Ascending aorta (tissue), 2 donors: ENCODE results near the gene TMEM97. TPM values are rescaled to one million over a fixed set of nuclear protein-coding genes. Genes with fewer than 3 reads are reported as not detected.

Experiments
- DNase-seq, 2 donors: peaks; one replicate each; pipeline ENCODE4 v3.0.0-alpha.2; 2019; ENCODE audit warnings: low spot score in 2 of 2
- H3K27ac ChIP-seq, 2 donors: fragments of 200-600 bp; sonication (generic); one replicate each; pipeline ENCODE4 v1.5.1; 2016 to 2017; ENCODE audit warnings: mild to moderate bottlenecking in 1 of 2
- H3K27me3 ChIP-seq: fragments of 200-600 bp; sonication (generic); one replicate; pipeline ENCODE4 v1.5.1; 2017
- H3K36me3 ChIP-seq, 2 donors: fragments of 200-600 bp; sonication (generic); one replicate each; pipeline ENCODE4 v1.5.1; 2016
- H3K4me1 ChIP-seq, 2 donors: fragments of 200-600 bp; sonication (generic); one replicate each; pipeline ENCODE4 v1.5.1; 2016 to 2017; ENCODE audit warnings: mild to moderate bottlenecking in 1 of 2
- H3K4me3 ChIP-seq, 2 donors: fragments of 200-600 bp; sonication (generic); one replicate each; pipeline ENCODE4 v1.5.1; 2016 to 2017; ENCODE audit warnings: mild to moderate bottlenecking in 1 of 2
- H3K9me3 ChIP-seq, 2 donors: fragments of 200-600 bp; sonication (generic); one replicate each; pipeline ENCODE4 v1.5.1; 2016
- CTCF ChIP-seq, 3 experiments: fragments of 200-600 bp in 2 of 3; fragments of 450-650 bp in 1 of 3; sonication (generic) in 2 of 3; IDR thresholded peaks; one replicate each; pipeline ENCODE4 v1.5.1; 2016 to 2019; ENCODE audit warnings: antibody characterized with exemption in 3 of 3, mild to moderate bottlenecking in 1 of 3, moderate library complexity in 1 of 3
- intact Hi-C: fragments of 100-400 bp; cut with DNase I; formaldehyde crosslinking; loops from one replicate; pipeline ENCODE4 v1.15.1; 2023
- total RNA-seq: library from RNA; depleted of rRNA; stranded (reverse); fragments of >200 nt; gene quantifications from one replicate; pipeline ENCODE4 v1.1.0, GENCODE V29; 2016

The TMEM97 gene
- total RNA-seq, 1 donor from 2014 or later, result not detected

GRCh38 chr17:28372203-28372944, 53.4 kb downstream of the TMEM97 start:
- no peak for TF ChIP-seq CTCF (IDR thresholded peaks at IDR 0.05)
- Histone ChIP-seq H3K36me3 (no peaks in the 10 kb centered on the region), H3K27me3 (no peaks in the 10 kb centered on the region), H3K4me3 (peak overlapping the region; percentile 70 to 77), H3K9me3 (no peaks in the 10 kb centered on the region), H3K27ac (peak overlapping the region; percentile 75 to 86), H3K4me1 (peaks cover 12% of the 10 kb centered on the region in 2 donors)
- DNase-seq, result no peak
- intact Hi-C loops, result no loop called here

- Histone ChIP-seq H3K4me3 (peak overlapping the region; percentile 70 to 77), H3K27me3 (no peaks in the 10 kb centered on the region), H3K36me3 (no peaks in the 10 kb centered on the region), H3K9me3 (no peaks in the 10 kb centered on the region), H3K27ac (no peak overlapping the region), H3K4me1 (peaks cover 12% of the 10 kb centered on the region in 2 donors)
- intact Hi-C loops, result no loop called here
- TF ChIP-seq CTCF (IDR thresholded peaks at IDR 0.05), result no peak
- DNase-seq, result no peak
Observed at GRCh38 chr17:28372945-28373274, 53.9 kb downstream of the TMEM97 start.

Other genes with a start within 250 kb of the TMEM97 start
- 13.6 TPM for gene IFT20, start 16.3 kb downstream of the TMEM97 start, total RNA-seq
- 66.4 TPM for gene TNFAIP1, start 16.6 kb downstream of the TMEM97 start, total RNA-seq
- 82.2 TPM for gene POLDIP2, start 38.3 kb downstream of the TMEM97 start, total RNA-seq
- gene SEBOX, start 46.0 kb downstream of the TMEM97 start, total RNA-seq, result not detected
- gene VTN, start 51.1 kb downstream of the TMEM97 start, total RNA-seq, result 7.5 TPM
- 121 TPM for gene SARM1, start 52.5 kb downstream of the TMEM97 start, total RNA-seq
- 9.7 TPM for gene SLC46A1, start 87.0 kb downstream of the TMEM97 start, total RNA-seq
- not detected for gene SLC13A2, start 154.4 kb downstream of the TMEM97 start, total RNA-seq
- gene FOXN1, start 187.1 kb downstream of the TMEM97 start, total RNA-seq, result not detected
- gene UNC119, start 233.4 kb downstream of the TMEM97 start, total RNA-seq, result 33.8 TPM